Caki2 (cell line): ENCODE results near the gene CAND2. TPM values are rescaled to one million over a fixed set of nuclear protein-coding genes. Genes with fewer than 3 reads are reported as not detected.

Source experiments
- DNase-seq: peaks from one replicate; pipeline ENCODE4 v3.0.0-alpha.2; 2015; ENCODE audit warnings: low read depth
- in situ Hi-C: cut with HindIII; loops from 2 replicates; pipeline ENCODE4 v1.10.0; 2016; ENCODE audit warnings: low sequenced_read_pairs, low pct_unique_long_range_greater_than_20kb, mixed read lengths
- total RNA-seq: library from RNA; depleted of rRNA; stranded (reverse); fragments of >200 nt; shearing (Covaris generic); gene quantifications from 2 replicates; pipeline ENCODE4 v1.2.3, GENCODE V29; 2014; ENCODE audit warnings: low replicate concordance

The CAND2 gene
- total RNA-seq, 1 experiment from 2014 or later = not detected

DNA sequence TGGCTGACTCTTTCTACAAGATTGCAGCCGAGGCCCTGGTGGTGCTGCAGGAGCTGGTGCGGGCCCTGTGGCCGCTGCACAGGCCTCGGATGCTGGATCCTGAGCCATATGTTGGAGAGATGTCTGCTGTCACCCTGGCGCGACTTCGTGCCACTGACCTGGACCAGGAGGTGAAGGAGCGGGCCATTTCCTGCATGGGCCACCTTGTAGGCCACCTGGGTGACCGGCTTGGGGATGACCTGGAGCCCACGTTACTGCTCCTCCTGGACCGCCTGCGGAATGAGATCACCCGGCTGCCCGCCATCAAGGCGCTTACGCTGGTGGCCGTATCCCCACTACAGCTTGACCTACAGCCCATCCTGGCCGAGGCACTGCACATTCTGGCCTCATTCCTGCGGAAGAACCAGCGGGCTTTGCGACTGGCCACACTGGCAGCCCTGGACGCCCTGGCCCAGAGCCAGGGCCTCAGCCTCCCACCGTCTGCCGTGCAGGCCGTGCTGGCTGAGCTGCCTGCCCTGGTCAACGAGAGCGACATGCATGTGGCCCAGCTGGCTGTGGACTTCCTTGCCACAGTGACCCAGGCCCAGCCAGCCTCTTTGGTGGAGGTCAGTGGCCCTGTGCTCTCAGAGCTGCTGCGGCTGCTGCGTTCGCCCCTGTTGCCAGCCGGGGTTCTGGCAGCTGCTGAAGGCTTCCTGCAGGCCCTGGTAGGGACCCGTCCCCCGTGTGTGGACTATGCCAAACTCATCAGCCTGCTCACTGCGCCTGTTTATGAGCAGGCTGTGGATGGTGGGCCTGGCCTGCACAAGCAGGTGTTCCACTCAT is 20.3 kb downstream of the CAND2 start:
- DNase-seq = no peak
- in situ Hi-C loops = no loop called here

DNA sequence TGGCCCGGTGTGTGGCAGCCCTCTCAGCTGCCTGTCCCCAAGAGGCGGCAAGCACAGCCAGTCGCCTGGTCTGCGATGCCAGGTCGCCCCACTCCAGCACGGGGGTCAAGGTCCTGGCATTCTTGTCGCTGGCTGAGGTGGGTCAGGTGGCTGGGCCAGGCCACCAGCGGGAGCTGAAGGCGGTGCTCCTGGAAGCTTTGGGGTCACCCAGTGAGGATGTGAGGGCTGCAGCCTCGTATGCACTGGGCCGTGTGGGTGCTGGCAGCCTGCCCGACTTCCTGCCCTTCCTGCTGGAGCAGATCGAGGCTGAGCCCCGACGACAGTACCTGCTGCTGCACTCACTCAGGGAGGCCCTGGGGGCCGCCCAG is 20.8 kb downstream of the CAND2 start:
- in situ Hi-C loops = no loop called here
- DNase-seq = no peak

- in situ Hi-C loops = no loop called here
- no peak for DNase-seq
These were observed 21.8 kb downstream of the CAND2 start for GRCh38 chr3:12818273-12818672.

GRCh38 chr3:12818773-12819172 is 22.3 kb downstream of the CAND2 start:
- DNase-seq = no peak
- in situ Hi-C loops = no loop called here

DNA sequence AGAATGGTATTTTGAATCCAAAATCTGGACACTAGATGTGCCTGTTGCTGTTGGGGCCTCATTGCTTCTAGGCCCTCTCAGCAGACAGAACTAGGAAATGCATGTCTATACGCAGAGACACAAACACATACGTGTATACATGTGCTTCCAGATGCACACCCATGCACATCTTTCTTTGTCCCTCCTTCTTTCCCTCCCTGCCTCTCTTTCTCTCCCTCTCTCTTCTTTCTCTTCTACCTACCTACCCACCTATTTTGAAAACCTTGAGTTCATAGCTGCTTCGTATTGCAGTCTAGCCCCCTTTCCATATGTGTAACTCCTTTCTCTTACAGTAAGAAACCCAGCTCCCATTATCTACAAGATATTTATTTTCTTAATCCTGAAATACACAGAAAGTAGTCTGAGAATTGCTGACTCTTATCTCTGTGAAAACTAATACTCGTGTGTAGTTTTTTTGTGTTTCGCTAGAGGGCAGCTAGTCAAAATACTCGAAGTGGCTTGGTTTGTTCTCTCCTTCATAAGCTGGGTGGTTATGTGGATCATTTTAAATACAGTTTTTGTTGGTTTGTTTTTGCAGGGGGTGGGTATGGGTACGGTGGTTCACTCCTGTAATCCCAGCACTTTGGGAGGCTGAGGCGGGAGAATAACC is 26.4 kb downstream of the CAND2 start:
- peak; percentile 24 for DNase-seq
- in situ Hi-C loops = no loop called here

DNA sequence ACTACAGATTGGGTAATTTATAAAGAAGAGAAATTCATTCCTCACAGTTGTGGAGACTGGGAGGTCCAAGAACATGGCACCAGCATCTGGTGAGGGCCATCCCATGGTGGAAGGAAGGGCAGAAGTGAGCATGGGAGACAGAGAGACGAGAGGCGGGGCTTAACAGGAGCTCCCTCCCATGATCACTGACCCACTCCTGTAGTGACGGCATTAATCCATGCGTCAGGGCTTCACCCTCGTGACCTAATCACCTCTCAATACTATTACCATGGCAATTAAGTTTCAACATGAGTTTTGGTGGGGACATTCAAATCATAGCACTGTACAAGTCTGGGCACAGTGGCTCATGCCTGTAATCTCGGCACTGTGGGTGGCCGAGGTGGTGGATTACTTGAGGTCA is 27.8 kb downstream of the CAND2 start:
- in situ Hi-C loops = no loop called here

GRCh38 chr3:12825156-12825555 is 28.7 kb downstream of the CAND2 start:
- in situ Hi-C loops = no loop called here
- no peak for DNase-seq

More for the DNA sequence above, 27.8 kb downstream of the CAND2 start:
- DNase-seq = no peak

GRCh38 chr3:12828751-12829150 is 32.3 kb downstream of the CAND2 start:
- DNase-seq = no peak
- in situ Hi-C loops = no loop called here

GRCh38 chr3:12829404-12829803 is 32.9 kb downstream of the CAND2 start:
- in situ Hi-C loops = no loop called here
- no peak for DNase-seq

DNA sequence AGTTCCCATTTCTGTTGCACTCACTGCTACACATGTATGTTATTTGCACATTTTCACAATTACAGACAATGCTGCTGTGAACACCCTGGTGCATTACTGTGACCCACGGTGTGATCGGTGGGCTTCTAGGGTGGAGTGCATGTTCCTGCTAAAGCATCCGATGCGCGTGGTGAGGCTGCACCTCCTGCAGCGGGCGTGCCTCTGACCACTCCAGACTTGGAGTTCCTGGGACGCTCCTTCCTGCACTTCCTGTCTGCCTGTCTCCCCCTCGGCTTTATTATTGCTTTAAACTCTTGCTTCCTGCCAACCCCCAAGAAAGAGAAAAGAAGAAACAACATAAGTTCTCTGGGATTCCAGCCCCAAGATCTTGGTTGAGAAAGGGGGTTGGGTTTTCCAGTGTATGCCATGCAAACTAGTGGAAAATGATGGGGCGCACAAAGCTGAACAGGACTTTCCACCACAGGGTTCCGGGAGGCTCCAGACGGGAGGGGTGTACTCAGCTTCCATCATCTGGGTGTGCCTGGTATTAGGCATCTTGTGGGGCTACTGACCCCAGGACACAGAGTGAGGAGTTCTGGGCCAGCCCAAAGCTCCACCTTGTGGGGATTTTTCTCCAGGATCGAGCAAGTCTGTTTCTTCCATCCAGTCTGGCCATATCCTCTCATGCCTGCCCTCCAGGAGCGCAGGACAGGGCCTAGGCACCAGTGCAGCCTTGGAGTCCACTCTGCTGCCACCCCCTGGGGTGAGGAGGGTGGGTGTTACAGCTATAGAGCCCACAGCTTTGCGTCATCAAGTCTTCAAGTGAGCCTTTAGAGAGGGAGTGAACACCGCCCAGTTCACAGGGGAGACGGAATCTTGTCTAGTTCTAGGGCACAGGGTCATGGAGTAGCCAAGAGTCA is 33.7 kb downstream of the CAND2 start:
- no peak for DNase-seq
- in situ Hi-C loops = no loop called here

- no peak for DNase-seq
- in situ Hi-C loops = no loop called here
These were observed 34.3 kb downstream of the CAND2 start for GRCh38 chr3:12830785-12831156.

- DNase-seq = no peak
- in situ Hi-C loops = no loop called here
These were observed 34.9 kb downstream of the CAND2 start for GRCh38 chr3:12831301-12831866.

DNA sequence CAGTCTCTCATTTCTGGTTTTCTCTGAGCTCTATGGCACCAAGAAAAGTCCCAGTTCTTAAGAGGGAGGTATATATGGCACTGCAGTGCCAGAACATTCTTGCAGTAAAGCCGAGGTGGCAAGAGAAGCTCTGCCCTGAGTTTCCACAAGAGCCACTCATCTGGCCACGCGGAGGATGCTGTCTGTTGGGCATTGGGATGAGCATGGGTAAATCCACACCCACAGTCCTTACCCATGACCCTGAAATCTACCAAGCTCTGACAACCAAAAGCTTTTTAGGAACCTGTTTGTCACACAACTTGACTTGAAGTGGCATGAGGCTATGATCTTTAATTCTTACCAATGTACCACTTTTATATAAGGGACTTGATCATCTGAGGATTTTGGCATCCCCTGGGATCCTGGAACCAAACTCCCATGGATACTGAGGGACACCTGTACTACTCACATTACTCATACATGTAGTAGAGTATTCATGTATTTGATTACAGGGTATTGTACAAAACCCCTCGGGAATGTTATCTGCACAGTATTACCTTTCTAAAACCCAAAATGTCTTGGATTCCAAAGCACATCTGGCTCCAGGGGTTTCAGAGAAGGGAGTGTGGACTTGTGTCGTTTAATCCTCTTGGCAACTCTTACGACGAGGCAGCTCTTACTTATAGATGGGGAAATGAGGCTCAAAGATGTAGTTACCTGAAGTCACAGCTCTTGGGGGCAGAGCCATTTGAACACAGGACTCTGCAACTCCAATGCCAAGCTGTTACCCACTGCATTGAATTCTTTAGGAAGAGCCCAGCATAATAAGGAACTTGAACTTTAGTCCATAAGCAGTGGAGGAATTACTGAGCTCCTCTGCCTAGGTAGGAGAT is 36.1 kb downstream of the CAND2 start:
- DNase-seq = no peak
- in situ Hi-C loops = no loop called here

GRCh38 chr3:12833222-12834161 is 37.0 kb downstream of the CAND2 start:
- in situ Hi-C loops = no loop called here
- no peak for DNase-seq

- in situ Hi-C loops = no loop called here
- no peak for DNase-seq
These were observed 38.7 kb downstream of the CAND2 start for GRCh38 chr3:12835052-12835665.

- in situ Hi-C loops = no loop called here
- DNase-seq = no peak
These were observed 41.0 kb downstream of the CAND2 start for GRCh38 chr3:12837295-12837986.
